ENCODE results near the gene UPK2.

The UPK2 gene

DNA sequence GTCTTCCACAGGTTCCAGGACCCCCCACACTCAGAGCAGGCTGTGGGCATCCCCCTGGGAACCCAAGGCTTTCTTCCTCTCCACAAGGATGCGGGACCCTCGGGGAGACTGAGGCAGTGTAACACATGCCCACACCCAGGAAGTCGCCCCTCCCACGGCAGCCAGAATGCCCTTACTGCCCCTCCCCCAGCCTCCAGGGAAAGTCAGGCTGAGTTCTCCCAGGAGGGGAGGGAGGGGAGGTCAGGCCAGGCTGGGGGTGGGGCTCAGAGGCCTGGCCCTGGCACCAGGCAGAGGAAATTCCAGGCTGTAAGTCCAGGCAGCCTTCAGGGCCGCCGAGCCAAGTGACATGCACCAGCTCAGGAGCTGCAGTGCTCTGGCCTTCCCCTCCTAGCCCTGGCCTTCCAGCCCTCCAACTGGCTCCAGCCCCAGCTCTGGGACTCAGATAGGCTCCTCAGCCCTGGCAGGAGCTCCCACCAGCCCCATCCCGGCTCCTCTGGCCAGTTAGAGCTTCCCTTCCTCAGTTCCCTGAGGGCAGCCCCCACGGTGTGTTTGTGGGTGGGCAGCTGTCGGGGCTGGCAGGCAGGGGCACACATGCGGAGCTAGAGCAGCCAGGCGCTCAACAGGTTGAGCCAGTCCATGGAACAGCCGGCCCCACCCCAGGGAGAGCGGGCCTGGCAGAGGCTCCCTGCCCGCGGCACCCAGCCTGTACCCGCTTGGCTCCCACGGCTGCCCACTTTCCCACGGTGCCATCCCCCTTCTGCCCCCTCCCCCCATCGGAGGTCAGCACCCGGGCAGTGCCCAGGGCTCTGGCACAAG, 34.0 kb upstream of the UPK2 start:
- H3K9me3 ChIP-seq (ENCODE audit: control insufficient read depth, insufficient read depth, low read length), result no peaks in the 10 kb centered on the region
- H3K36me3 ChIP-seq (ENCODE audit: control insufficient read depth, insufficient read depth, low read length), result peaks cover 3% of the 10 kb centered on the region
- peaks cover 52% of the 10 kb centered on the region for H3K4me1 ChIP-seq (ENCODE audit: control insufficient read depth, insufficient read depth, low read length)
- peak overlapping the region; percentile 93 for H3K4me3 ChIP-seq (ENCODE audit: low read depth, low read length)
- H3K9ac ChIP-seq (ENCODE audit: low read depth, low read length), result no peak overlapping the region
- H3K27me3 ChIP-seq (ENCODE audit: control insufficient read depth, insufficient read depth, low read length), result peaks cover 4% of the 10 kb centered on the region

DNA sequence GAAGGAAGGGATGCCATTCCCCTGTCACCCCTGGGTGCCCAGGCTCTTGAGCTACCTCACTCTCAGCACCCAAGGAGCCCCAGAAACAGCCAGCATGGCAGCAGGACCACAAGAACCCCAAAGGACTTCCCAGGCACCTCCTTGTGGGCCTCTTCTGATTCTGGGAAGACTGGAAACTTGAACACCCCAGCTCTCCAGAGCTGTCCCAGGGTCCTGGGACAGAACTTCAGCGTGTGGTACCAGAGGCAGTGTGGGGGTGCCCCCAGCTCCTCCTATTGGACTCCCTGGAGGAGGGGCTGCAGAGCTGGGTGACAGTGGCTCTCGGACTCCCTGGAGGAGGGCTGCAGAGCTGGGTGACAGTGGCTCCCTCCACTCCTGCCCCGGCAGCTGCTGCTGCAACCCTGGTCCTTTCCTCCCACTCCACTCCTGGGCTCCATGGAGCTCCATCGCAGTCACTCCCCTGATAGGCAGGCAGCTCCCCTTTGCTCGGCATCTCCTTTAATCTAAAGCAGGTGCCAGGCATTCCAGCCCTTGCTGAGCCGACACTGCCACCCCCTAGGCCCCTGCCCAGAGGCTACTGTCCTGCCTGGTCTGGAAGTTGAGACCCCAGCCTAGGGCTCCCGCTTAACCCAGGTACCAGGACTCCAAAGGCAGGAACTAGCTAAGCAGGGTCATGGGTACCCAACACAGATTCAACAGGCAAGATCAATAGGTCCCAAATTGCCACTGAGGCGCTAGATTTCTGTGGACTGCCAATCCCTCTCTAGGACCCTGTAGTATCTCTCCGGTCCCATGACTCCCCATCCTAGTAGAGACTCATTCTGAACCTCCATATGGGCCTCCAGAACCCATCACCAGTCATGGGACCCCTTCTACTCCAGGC, 33.1 kb upstream of the UPK2 start:
- H3K9me3 ChIP-seq (ENCODE audit: control insufficient read depth, insufficient read depth, low read length), result no peaks in the 10 kb centered on the region
- peaks cover 5% of the 10 kb centered on the region for H3K27me3 ChIP-seq (ENCODE audit: control insufficient read depth, insufficient read depth, low read length)
- peaks cover 3% of the 10 kb centered on the region for H3K36me3 ChIP-seq (ENCODE audit: control insufficient read depth, insufficient read depth, low read length)
- H3K4me3 ChIP-seq (ENCODE audit: low read depth, low read length), result peak overlapping the region; percentile 93
- peaks cover 48% of the 10 kb centered on the region for H3K4me1 ChIP-seq (ENCODE audit: control insufficient read depth, insufficient read depth, low read length)
- peak overlapping the region; percentile 39 for H3K9ac ChIP-seq (ENCODE audit: low read depth, low read length)

DNA sequence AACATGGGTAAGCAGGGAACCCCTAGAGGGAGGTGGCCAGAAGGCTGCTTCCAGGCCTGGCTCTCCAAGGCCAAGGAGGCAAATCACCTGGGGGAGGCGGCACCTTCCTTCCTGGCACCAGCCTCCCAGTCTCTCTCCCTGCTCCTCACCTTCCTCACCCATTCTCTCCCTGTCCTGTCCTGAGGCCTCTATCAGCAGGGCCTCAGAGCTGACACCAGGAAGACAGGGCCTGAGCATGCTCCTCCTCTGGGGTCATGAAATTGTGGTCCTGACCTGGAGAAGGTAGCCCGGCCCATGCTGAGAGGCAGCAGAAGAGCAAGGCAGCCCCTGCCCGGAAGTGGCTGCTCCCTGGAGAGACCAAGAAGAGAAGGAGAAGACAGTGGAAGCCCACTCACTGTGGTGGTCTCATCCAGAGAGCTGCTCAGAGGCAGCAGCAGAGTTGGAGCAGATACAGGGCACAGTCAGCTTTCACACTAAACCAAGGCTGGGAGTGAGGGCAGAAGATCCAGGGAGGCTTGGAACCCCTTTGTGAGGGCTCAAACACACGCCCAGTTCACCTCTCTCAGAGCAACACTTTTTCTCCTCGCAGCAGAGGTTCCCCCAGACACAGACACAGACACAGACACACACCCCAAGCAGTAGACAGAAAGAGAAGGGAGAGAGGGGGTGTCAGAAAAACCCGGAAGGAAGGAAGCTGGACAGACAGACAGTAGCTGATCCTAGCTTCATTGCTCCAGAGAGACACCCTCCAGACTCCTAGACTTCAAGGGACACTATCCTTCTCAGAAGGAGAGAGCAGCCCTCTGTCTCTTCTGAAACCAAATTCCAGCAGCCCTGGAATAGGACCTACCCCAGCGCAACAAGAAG, 32.1 kb upstream of the UPK2 start:
- Histone ChIP-seq H3K36me3 (ENCODE audit: control insufficient read depth, insufficient read depth, low read length) (peaks cover 3% of the 10 kb centered on the region), H3K27me3 (ENCODE audit: control insufficient read depth, insufficient read depth, low read length) (peaks cover 5% of the 10 kb centered on the region), H3K9ac (ENCODE audit: low read depth, low read length) (no peak overlapping the region), H3K4me1 (ENCODE audit: control insufficient read depth, insufficient read depth, low read length) (peaks cover 43% of the 10 kb centered on the region), H3K4me3 (ENCODE audit: low read depth, low read length) (peak overlapping the region; percentile 93), H3K9me3 (ENCODE audit: control insufficient read depth, insufficient read depth, low read length) (no peaks in the 10 kb centered on the region)

DNA sequence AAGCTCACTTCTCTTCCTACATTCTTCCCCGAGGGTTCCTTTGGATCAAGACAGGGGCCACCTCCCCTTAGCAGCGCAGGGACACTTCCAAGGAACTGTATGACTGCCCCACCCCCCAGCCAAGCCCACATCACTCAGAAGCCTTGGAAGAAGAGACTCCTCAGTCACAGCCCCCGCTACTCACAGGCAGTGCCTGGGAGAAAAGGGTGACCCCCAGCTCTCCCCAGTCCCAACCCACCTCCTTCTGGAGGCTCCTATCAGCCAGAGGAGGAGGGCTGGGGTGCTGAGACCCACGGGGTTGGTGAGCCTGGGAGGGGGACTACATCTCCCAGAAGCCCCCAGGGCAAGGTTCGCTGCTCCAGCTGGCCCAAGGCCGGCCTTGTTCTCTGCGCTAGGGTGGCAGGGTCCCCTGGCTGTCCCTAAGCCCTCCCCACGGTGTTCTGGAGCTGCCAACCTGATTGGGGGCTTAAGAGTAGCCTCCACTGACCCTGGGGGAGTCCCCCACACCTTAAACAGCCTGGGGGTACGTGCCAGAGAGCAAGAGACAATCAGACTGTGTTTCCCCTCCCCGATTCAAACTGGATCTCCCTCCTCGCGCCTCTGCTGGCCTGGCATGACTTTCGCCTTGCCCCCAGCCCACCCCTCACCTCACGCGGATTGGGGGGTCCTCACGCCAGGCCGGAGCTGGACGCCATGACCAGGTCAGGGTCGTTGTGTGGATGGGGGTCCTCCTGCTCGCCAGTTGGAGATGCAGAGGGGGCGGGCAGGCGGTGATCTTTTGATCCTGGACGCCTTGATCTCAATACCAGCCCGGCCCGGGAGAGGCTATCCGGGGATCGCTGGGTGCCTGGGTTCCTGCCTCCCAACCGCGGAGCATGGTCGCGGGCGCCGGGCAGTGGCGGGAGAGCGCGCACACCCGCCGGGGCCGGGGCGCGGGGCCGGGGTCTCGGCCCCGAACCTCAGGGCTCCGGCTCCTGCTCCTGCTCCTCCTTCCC, 31.2 kb upstream of the UPK2 start:
- peaks cover 34% of the 10 kb centered on the region for H3K4me1 ChIP-seq (ENCODE audit: control insufficient read depth, insufficient read depth, low read length)
- peak overlapping the region; percentile 14 for H3K9ac ChIP-seq (ENCODE audit: low read depth, low read length)
- peaks cover 5% of the 10 kb centered on the region for H3K27me3 ChIP-seq (ENCODE audit: control insufficient read depth, insufficient read depth, low read length)

DNA sequence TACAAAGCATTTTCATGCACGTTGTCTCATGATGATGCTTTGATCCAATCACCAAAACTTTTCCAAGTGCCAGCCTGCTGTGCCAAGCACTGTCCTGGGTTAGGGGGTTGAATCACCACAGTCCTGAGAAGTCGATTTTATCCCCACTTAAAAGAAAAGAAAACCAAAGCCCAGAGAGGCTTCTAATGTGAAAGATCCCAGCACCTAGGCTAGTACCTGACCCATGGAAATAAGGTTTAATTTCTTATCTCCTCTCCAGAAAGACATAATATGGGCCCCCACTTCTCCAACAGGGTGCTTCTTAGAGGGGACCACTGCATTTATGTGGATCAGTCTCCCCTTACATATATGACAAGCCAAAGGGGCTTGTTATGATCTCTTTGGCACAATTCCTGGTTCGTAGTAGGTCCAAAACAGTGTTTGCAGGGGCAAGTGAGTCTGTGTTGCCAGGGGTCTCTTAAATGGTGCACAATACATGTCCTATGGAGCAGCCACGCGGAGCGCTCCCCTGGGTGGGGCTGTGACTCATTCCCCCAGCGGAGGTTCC, 28.5 kb upstream of the UPK2 start:
- Histone ChIP-seq H3K9ac (ENCODE audit: low read depth, low read length) (no peak overlapping the region), H3K4me3 (ENCODE audit: low read depth, low read length) (peak overlapping the region; percentile 93), H3K27me3 (ENCODE audit: control insufficient read depth, insufficient read depth, low read length) (peaks cover 15% of the 10 kb centered on the region), H3K4me1 (ENCODE audit: control insufficient read depth, insufficient read depth, low read length) (peaks cover 22% of the 10 kb centered on the region), H3K36me3 (ENCODE audit: control insufficient read depth, insufficient read depth, low read length) (no peaks in the 10 kb centered on the region), H3K9me3 (ENCODE audit: control insufficient read depth, insufficient read depth, low read length) (no peaks in the 10 kb centered on the region)

More for the DNA sequence above, 31.2 kb upstream of the UPK2 start:
- Histone ChIP-seq H3K36me3 (ENCODE audit: control insufficient read depth, insufficient read depth, low read length) (peaks cover 3% of the 10 kb centered on the region), H3K4me3 (ENCODE audit: low read depth, low read length) (peak overlapping the region; percentile 93), H3K9me3 (ENCODE audit: control insufficient read depth, insufficient read depth, low read length) (no peaks in the 10 kb centered on the region)

DNA sequence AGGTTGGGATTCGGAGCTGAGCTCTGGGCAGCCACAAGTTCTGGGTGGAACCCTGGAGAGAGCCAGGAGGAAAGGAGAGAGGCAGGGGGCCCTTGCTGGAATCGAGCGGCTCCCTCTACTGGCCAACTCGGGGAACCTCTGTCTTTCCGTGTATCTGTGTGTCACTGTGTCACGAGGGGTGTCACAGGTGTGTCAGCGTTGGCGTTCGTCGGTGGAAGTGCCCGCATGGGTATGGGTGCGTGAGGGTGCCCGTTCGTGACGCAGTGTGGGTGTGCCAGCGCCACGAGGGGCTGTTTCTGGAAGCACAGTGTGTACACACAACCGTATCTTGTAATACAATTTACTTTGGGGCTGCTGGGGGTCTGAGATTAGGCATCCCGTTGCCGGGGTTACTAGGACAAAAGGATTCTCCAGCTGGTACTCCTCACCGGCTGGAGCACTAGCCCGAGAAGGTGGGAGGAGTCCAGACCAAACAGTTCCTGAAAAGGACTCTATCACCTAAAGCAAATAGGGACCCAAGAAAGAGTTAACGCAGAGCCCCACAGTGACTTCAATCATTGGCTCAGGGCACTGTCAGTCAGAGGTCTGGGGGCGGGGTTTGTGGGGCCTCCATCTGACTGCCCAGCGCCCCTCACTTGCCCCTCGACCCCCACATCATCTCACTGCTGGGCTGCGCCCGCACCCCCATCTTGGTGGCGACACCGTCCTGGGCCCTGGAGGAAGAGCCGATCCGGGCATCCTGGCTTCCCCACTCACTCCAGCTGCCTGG, 27.8 kb upstream of the UPK2 start:
- Histone ChIP-seq H3K27me3 (ENCODE audit: control insufficient read depth, insufficient read depth, low read length) (peaks cover 15% of the 10 kb centered on the region), H3K4me1 (ENCODE audit: control insufficient read depth, insufficient read depth, low read length) (peaks cover 17% of the 10 kb centered on the region), H3K9ac (ENCODE audit: low read depth, low read length) (peak overlapping the region; percentile 47), H3K36me3 (ENCODE audit: control insufficient read depth, insufficient read depth, low read length) (no peaks in the 10 kb centered on the region), H3K4me3 (ENCODE audit: low read depth, low read length) (peak overlapping the region; percentile 93), H3K9me3 (ENCODE audit: control insufficient read depth, insufficient read depth, low read length) (no peaks in the 10 kb centered on the region)

DNA sequence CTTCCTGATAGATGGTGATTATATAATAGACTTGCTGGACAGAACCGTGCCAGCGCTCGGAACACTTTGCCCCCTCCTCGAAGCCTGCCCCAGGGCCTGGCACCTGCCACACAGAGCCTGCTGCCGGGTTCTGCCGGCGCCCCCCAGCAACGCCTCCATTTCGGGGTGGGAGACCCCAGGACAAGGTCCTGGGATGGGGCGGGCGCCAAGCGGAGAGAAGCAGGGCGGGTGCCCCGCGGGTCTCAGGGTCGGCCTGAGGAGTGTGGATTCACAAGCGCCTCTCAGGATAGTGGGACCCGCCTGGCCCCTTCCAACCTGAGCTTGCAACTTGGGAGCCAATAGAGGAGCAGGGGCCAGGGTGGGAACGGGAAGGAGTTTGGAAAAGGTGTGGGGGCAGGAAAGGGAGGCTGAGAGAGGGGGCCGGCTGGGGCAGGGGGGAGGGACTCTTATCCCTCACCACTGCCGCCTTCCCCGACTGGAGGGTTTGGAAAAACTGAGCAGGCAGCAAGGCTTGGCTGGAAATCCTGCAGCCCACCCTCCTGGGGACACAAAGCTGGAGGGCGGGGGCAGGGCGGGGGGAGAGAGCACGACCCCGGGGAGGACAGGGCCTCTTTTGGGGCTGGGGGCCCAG, 27.1 kb upstream of the UPK2 start:
- Histone ChIP-seq H3K9me3 (ENCODE audit: control insufficient read depth, insufficient read depth, low read length) (no peaks in the 10 kb centered on the region), H3K9ac (ENCODE audit: low read depth, low read length) (no peak overlapping the region), H3K36me3 (ENCODE audit: control insufficient read depth, insufficient read depth, low read length) (no peaks in the 10 kb centered on the region), H3K4me1 (ENCODE audit: control insufficient read depth, insufficient read depth, low read length) (peaks cover 10% of the 10 kb centered on the region), H3K27me3 (ENCODE audit: control insufficient read depth, insufficient read depth, low read length) (peaks cover 15% of the 10 kb centered on the region), H3K4me3 (ENCODE audit: low read depth, low read length) (peak overlapping the region; percentile 93)

DNA sequence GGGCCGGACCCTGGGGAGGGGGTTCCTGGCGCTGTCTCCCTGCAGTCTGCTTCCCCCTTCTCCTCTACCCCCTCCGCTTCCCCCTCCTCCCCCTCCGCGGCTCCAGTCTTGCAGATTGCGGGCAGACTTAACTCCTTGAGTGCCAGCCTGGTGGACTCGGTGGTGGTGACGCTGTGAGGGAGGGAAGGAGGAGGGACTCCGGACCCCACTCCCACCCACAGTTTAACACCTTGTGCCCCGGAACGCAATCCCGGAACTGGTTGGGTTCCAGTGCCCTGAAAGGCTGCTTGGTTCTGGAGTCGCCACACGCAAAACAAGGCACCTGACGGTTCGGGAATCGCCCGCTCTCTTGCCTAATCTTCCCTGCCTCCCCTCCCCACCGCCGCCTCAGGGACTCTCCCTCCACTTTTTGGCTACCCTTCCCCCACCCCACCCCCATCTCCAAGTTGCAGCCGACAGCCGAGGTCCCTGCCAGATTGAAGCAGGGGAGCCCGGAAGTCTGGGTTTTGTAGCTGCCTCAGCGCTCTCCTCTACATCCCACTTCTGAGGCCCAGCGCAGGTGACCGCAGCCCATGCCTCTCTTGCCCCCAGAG, 26.5 kb upstream of the UPK2 start:
- Histone ChIP-seq H3K4me1 (ENCODE audit: control insufficient read depth, insufficient read depth, low read length) (peaks cover 10% of the 10 kb centered on the region), H3K9me3 (ENCODE audit: control insufficient read depth, insufficient read depth, low read length) (no peaks in the 10 kb centered on the region), H3K36me3 (ENCODE audit: control insufficient read depth, insufficient read depth, low read length) (no peaks in the 10 kb centered on the region), H3K27me3 (ENCODE audit: control insufficient read depth, insufficient read depth, low read length) (peaks cover 15% of the 10 kb centered on the region), H3K9ac (ENCODE audit: low read depth, low read length) (peak overlapping the region; percentile 74), H3K4me3 (ENCODE audit: low read depth, low read length) (peak overlapping the region; percentile 93)

DNA sequence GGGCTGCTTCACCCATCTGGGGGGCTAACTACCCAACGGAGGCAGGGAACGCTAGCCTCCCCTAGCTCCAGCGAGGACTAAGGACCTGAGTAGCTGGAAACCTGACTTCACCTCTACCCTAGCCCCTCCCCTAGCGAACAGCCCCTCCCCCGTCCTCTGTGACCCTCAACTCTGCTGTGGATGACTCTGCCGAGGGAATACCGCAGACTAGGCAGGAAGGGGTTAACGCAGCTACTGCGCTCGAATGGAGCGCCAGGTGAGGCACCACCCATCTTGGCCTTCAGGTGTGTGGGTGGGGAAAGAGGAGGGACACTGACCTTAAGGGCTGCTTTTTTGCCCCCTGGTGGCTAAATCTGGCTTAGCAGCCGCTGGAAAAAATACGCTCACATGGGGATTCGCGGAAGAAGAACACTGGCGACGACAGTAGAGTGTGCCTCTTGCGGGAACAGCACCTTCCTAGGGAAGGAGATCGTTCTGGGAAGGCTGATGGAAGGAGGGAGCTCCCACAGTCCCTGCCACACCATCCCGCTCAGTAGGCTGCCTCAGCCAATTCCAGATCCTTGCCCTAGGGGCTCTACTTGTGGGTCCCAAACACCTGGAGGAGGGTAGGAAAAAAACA, 25.9 kb upstream of the UPK2 start:
- H3K4me3 ChIP-seq (ENCODE audit: low read depth, low read length), result peak overlapping the region; percentile 93
- H3K27me3 ChIP-seq (ENCODE audit: control insufficient read depth, insufficient read depth, low read length), result peaks cover 15% of the 10 kb centered on the region
- H3K9me3 ChIP-seq (ENCODE audit: control insufficient read depth, insufficient read depth, low read length), result no peaks in the 10 kb centered on the region
- H3K36me3 ChIP-seq (ENCODE audit: control insufficient read depth, insufficient read depth, low read length), result no peaks in the 10 kb centered on the region
- peaks cover 10% of the 10 kb centered on the region for H3K4me1 ChIP-seq (ENCODE audit: control insufficient read depth, insufficient read depth, low read length)
- H3K9ac ChIP-seq (ENCODE audit: low read depth, low read length), result peak overlapping the region; percentile 74
